ENCODE data around the gene RACK1. TPM values are rescaled to one million over a fixed set of nuclear protein-coding genes. Genes with fewer than 3 reads are reported as not detected.
"Not testable (repeated sequence)": the region's sequence is repeated elsewhere in the genome, so short reads cannot be mapped to it uniquely, and the experiment has no call there.

Gene RACK1
- total and polyA plus RNA-seq, 2 donors (not counting 3 experiments of a cell fraction or from before 2014, with no cell fraction given), result 1,910 to 5,629 TPM

GRCh38 chr5:181267291-181267904 lies 23.7 kb upstream of the RACK1 start:
- H3K79me2 ChIP-seq (ENCODE audit: control insufficient read depth, insufficient read depth, low read length); H3K27me3 ChIP-seq (ENCODE audit: control insufficient read depth in 2 of 2, insufficient read depth in 2 of 2, low read length in 2 of 2); H3K4me1 ChIP-seq (ENCODE audit: control insufficient read depth, extremely low read depth, insufficient read depth, low read length); CTCF ChIA-PET; BruUV-seq (replicated peaks); intact Hi-C loops (cut with micrococcal nuclease); H3K9me3 ChIP-seq (replicated peaks; ENCODE audit: control insufficient read depth, insufficient read depth, low read length); H3K27ac ChIP-seq (ENCODE audit: insufficient read depth, low read depth, low read length); H3K9ac ChIP-seq (replicated peaks; ENCODE audit: extremely low read depth, insufficient read depth, low read length); H3K4me2 ChIP-seq (ENCODE audit: insufficient read depth, low read length); H3K4me3 ChIP-seq (replicated peaks in 1 of 3; ENCODE audit: insufficient read depth in 1 of 3, low read depth in 1 of 3, low read length in 3 of 3); POLR2A ChIA-PET; FAIRE-seq; H4K20me1 ChIP-seq (replicated peaks; ENCODE audit: control insufficient read depth, extremely low read depth, insufficient read depth, low read length); H3K9me1 ChIP-seq (replicated peaks; ENCODE audit: control insufficient read depth, extremely low read depth, insufficient read depth, low read length); DNase-seq (ENCODE audit: low read depth, low spot score); H2AFZ ChIP-seq (ENCODE audit: low read depth, low read length); dilution Hi-C loops (cut with MboI; ENCODE audit: extremely low pct_ligation_motif_present, low sequenced_read_pairs); H3K36me3 ChIP-seq (ENCODE audit: control insufficient read depth in 2 of 2, extremely low read depth in 1 of 2, insufficient read depth in 2 of 2, low read length in 2 of 2): not testable (repeated sequence)

GRCh38 chr5:181265092-181265671 lies 21.5 kb upstream of the RACK1 start:
- no peaks in the 10 kb centered on the region for H4K20me1 ChIP-seq (replicated peaks; ENCODE audit: control insufficient read depth, extremely low read depth, insufficient read depth, low read length)
- H3K9me1 ChIP-seq (replicated peaks; ENCODE audit: control insufficient read depth, extremely low read depth, insufficient read depth, low read length), result no peaks in the 10 kb centered on the region
- dilution Hi-C loops (cut with MboI; ENCODE audit: extremely low pct_ligation_motif_present, low sequenced_read_pairs), result no loop called here
- H3K9me3 ChIP-seq (replicated peaks; ENCODE audit: control insufficient read depth, insufficient read depth, low read length), result no peaks in the 10 kb centered on the region
- no peak overlapping the region for H3K4me3 ChIP-seq (replicated peaks in 1 of 3; ENCODE audit: insufficient read depth in 1 of 3, low read depth in 1 of 3, low read length in 3 of 3)
- POLR2A ChIA-PET, result no interaction called here
- H3K36me3 ChIP-seq (ENCODE audit: control insufficient read depth in 2 of 2, extremely low read depth in 1 of 2, insufficient read depth in 2 of 2, low read length in 2 of 2), result peaks cover 0 to 5% of the 10 kb centered on the region in 2 experiments
- no peak overlapping the region for H3K27ac ChIP-seq (ENCODE audit: insufficient read depth, low read depth, low read length)
- no peaks in the 10 kb centered on the region for H3K27me3 ChIP-seq (ENCODE audit: control insufficient read depth in 2 of 2, insufficient read depth in 2 of 2, low read length in 2 of 2)
- H3K9ac ChIP-seq (replicated peaks; ENCODE audit: extremely low read depth, insufficient read depth, low read length), result no peak overlapping the region
- TF ChIP-seq CTCF (IDR thresholded peaks at IDR 0.05; ENCODE audit: extremely low read depth in 1 of 2, insufficient read depth in 1 of 2, low read depth in 1 of 2, low read length in 2 of 2), result no peak
- TF ChIP-seq GATA2 (IDR thresholded peaks at IDR 0.05; ENCODE audit: insufficient read depth, insufficient read length, low read depth, low read length), result no peak
- no peak for TF ChIP-seq FOS (IDR thresholded peaks at IDR 0.05; ENCODE audit: borderline replicate concordance, insufficient read depth, low read length)
- no peak for TF ChIP-seq POLR2AphosphoS5 (IDR thresholded peaks at IDR 0.05; ENCODE audit: insufficient read depth, low read depth, low read length)
- no peak for TF ChIP-seq EZH2 (IDR thresholded peaks at IDR 0.05; ENCODE audit: borderline replicate concordance, low read depth, low read length, severe bottlenecking)
- TF ChIP-seq MYC (IDR thresholded peaks at IDR 0.05; ENCODE audit: low read depth, low read length), result no peak
- no peak for TF ChIP-seq POLR2A (IDR thresholded peaks at IDR 0.05; ENCODE audit: low read depth, low read length)
- TF ChIP-seq JUN (IDR thresholded peaks at IDR 0.05; ENCODE audit: borderline replicate concordance, insufficient read depth, insufficient read length, low read depth), result no peak
- TF ChIP-seq, protein P1, sequence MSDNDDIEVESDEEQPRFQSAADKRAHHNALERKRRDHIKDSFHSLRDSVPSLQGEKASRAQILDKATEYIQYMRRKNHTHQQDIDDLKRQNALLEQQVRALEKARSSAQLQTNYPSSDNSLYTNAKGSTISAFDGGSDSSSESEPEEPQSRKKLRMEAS (IDR thresholded peaks at IDR 0.05; ENCODE audit: insufficient read depth, insufficient read length), result no peak
- H3K4me2 ChIP-seq (ENCODE audit: insufficient read depth, low read length), result no peak overlapping the region
- intact Hi-C loops (cut with micrococcal nuclease), result no loop called here
- H2AFZ ChIP-seq (ENCODE audit: low read depth, low read length), result no peak overlapping the region
- CTCF ChIA-PET, result no interaction called here
- peaks cover 12% of the 10 kb centered on the region for H3K79me2 ChIP-seq (ENCODE audit: control insufficient read depth, insufficient read depth, low read length)
- BruUV-seq (replicated peaks), result no TSS peak
- FAIRE-seq, result no peak
- DNase-seq (ENCODE audit: low read depth, low spot score), result no peak
- peaks cover 3% of the 10 kb centered on the region for H3K4me1 ChIP-seq (ENCODE audit: control insufficient read depth, extremely low read depth, insufficient read depth, low read length)

Data from endothelial cell of umbilical vein (primary cell).